Activated naive CD8-positive, alpha-beta T cell treated with anti-CD3 and anti-CD28 coated beads, Interleukin-2, amount 50 U/mL, for 24 hours (primary cell): ENCODE data around the gene KATNBL1.
"Not testable (repeated sequence)": the region's sequence is repeated elsewhere in the genome, so short reads cannot be mapped to it uniquely, and the experiment has no call there.

ENCODE experiments used
- ATAC-seq: fragments of 150-1000 bp; cut with Tn5 transposase; one replicate; pipeline ENCODE4 v1.10.0; 2021
- DNase-seq: peaks from one replicate; pipeline ENCODE4 v3.0.0; 2021
- H3K27ac Mint-ChIP-seq: one replicate; pipeline ENCODE4 v1.8.0; 2021; ENCODE audit warnings: mild to moderate bottlenecking, mixed read lengths
- H3K27me3 Mint-ChIP-seq: one replicate; pipeline ENCODE4 v1.8.0; 2021; ENCODE audit warnings: mixed read lengths
- H3K36me3 Mint-ChIP-seq: one replicate; pipeline ENCODE4 v1.8.0; 2021; ENCODE audit warnings: low read depth, mixed read lengths
- H3K4me1 Mint-ChIP-seq: one replicate; pipeline ENCODE4 v1.8.0; 2021; ENCODE audit warnings: mixed read lengths
- H3K4me3 Mint-ChIP-seq: one replicate; pipeline ENCODE4 v1.8.0; 2021; ENCODE audit warnings: mild to moderate bottlenecking, moderate library complexity, mixed read lengths
- H3K9me3 Mint-ChIP-seq: one replicate; pipeline ENCODE4 v1.8.0; 2021; ENCODE audit warnings: mixed read lengths

The KATNBL1 gene

DNA sequence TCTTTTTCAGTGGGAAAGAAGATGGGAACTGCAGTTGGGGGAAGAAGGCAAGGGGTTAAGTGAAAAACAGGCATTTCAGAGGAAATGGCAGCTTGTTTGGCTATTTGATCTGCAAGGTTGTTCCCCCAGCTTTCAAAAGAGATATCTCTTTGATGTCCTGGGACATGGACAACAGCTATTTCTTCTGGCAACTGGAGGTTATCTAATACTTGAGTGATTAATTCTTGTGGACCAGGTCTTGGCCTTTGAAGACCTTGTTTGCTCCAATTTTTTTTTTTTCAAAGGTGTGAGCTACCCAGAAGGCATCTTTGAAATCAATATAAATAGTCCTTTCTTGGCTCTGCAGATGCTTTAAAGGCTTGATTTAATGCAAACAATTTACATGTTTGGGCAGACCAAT is 51.5 kb downstream of the KATNBL1 start:
- no peaks in the 10 kb centered on the region for H3K27me3 Mint-ChIP-seq
- peaks cover 97% of the 10 kb centered on the region for H3K36me3 Mint-ChIP-seq
- DNase-seq (no peak), ATAC-seq (no peak)
- no peak overlapping the region for H3K4me3 Mint-ChIP-seq
- no peak overlapping the region for H3K27ac Mint-ChIP-seq
- H3K4me1 Mint-ChIP-seq: peaks cover 9% of the 10 kb centered on the region
- peaks cover 53% of the 10 kb centered on the region for H3K9me3 Mint-ChIP-seq

DNA sequence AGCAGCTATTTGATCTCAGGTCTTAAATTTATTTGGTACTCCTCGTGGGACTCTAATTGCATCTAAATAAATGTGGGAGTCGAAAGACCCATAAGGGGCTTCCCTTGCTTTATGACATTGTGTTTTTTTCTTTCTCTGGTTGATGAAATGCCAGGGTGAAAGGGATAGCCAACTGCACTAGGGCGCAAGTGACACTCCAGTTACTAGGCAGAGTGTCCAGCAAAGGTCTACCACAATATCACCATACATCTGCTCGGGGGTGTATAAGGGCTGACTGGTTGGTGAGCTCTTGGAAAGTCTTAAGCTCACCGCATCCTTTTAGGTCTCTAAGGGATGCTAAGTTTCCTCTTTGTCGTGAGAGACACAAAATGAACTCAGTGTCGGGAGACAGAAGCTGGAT is 54.0 kb downstream of the KATNBL1 start:
- peaks cover 85% of the 10 kb centered on the region for H3K36me3 Mint-ChIP-seq
- H3K27me3 Mint-ChIP-seq: no peaks in the 10 kb centered on the region
- H3K27ac Mint-ChIP-seq: no peak overlapping the region
- ATAC-seq (no peak), DNase-seq (no peak)
- no peaks in the 10 kb centered on the region for H3K4me1 Mint-ChIP-seq
- peaks cover 39% of the 10 kb centered on the region for H3K9me3 Mint-ChIP-seq
- no peak overlapping the region for H3K4me3 Mint-ChIP-seq

DNA sequence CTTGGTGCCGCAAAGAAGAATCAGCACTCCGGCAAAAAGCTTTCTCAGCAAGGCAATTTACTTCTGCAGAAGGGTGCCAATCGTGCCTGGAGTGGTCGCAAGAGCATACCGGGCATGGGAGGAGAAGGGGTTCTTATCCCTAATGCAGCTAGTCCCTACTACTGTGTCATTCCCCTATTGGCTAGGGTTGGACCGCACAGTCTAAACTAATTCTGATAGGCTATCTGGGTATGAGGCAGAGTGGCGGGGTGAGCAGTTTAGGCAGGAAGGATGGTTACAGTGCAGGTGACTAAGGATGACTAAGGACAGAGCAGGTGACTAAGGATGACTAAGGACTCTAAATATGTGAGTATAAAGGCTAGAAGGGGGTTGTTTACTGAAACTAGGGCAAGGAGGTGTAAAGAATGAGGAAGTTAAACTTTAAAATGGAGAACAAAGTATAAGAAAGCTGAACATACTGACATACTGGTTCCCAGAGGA is 55.1 kb downstream of the KATNBL1 start:
- H3K4me3 Mint-ChIP-seq: no peak overlapping the region
- DNase-seq: no peak
- H3K9me3 Mint-ChIP-seq: peaks cover 31% of the 10 kb centered on the region
- peak overlapping the region; percentile 66 for H3K27ac Mint-ChIP-seq
- H3K4me1 Mint-ChIP-seq: no peaks in the 10 kb centered on the region
- H3K27me3 Mint-ChIP-seq: no peaks in the 10 kb centered on the region
- peaks cover 84% of the 10 kb centered on the region for H3K36me3 Mint-ChIP-seq
- peak; percentile 72 for ATAC-seq

DNA sequence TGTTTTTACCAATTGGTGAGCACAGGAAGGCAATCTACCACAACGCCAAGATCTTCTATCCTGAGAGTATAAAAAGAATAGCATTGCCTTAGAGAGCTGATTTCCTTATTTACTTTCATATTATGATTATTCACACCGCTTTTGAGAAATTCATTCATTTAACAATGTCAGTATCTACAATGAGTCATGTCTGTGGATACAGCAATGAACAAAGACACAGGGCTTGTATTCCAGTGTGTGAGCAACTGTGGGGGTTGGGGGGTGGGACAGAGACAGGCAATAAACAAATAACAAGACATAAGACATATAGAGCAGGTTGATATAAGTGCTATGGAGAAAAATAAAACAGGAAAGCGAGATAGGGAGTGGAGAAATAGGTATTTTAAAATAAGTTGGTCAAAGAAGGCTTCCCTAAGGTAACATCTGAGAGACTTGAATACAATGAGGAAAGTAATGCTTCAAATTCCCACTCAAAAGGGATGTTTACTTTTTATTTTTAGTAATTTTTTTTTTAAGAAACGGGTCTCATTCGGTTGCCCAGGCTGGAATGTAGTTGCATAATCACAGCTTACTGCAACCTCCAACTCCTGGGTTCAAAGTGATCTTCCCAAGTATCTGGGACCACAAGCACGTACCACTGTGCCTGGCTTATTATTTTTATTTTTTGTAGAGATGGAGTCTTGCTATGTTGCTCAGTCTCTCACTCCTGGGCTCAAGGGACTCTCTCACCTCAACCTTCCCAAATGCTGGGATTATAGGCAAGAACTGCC is 62.3 kb downstream of the KATNBL1 start:
- ATAC-seq (no peak), DNase-seq (no peak)
- no peaks in the 10 kb centered on the region for H3K4me1 Mint-ChIP-seq
- no peak overlapping the region for H3K27ac Mint-ChIP-seq
- H3K4me3 Mint-ChIP-seq: no peak overlapping the region
- H3K27me3 Mint-ChIP-seq: no peaks in the 10 kb centered on the region
- peaks cover 35% of the 10 kb centered on the region for H3K36me3 Mint-ChIP-seq
- H3K9me3 Mint-ChIP-seq: no peaks in the 10 kb centered on the region

DNA sequence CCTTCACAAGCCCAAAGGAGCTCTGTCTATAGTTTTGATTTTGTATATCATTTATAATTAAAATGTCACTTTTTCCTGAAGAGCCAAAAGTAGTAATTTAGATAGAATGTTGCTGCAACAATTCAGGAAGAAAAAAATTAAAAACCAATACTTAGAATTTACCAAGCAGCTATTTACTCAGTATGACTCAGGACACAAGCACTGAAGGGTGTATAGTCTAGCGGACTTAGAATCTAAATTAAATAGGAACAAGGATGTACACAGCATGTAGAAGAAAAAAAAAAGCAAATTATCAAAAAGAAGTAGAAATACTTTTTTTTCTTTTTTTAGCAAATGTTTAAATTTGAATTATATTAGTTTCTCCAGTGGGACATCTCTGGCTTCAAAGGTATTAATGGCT is 76.4 kb downstream of the KATNBL1 start:
- Mint-ChIP-seq H3K9me3 (no peaks in the 10 kb centered on the region), H3K27ac (no peak overlapping the region), H3K4me3 (no peak overlapping the region), H3K27me3 (no peaks in the 10 kb centered on the region), H3K4me1 (no peaks in the 10 kb centered on the region), H3K36me3 (peaks cover 4% of the 10 kb centered on the region)
- ATAC-seq (no peak), DNase-seq (no peak)

DNA sequence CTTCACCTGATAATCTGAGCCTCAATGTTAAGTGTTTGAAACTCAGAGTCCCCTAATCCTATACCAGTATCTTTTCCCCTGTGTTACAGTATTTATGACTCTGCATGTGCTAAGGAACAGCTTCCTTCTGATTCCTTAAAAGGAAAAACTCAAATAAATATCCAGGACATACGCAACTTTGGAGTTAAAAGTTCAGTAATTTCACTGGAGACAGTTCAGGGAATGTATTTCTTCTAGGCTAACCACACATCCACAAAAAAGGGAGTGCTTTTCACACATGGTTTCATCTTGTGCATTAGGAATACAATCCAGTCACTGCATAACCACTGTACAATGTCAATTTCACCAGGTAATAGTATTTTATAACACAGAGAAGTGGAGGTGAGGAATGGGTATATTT is 77.0 kb downstream of the KATNBL1 start:
- Mint-ChIP-seq H3K27ac (no peak overlapping the region), H3K4me1 (no peaks in the 10 kb centered on the region), H3K27me3 (no peaks in the 10 kb centered on the region), H3K36me3 (peaks cover 2% of the 10 kb centered on the region), H3K9me3 (no peaks in the 10 kb centered on the region), H3K4me3 (no peak overlapping the region)
- no peak for ATAC-seq
- DNase-seq: no peak

DNA sequence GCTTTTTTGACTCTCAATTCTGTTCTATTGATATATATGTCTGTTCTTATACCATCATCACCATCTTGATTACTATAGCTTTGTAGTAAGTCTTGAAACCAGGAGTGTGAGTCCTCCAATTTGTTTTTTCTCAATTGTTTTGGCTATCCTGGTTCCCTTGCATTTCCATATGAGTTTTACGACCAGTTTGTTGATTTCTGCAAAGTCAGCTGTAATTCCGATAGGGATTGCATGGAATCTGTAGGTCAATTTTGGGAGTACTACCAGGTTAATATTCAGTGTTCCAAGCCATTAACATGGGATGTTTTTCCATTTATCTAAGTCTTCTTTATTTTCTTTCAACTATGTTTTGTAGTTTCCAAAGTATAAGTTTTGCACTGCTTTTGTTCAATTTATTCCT is 81.0 kb downstream of the KATNBL1 start:
- ATAC-seq: no peak

DNA sequence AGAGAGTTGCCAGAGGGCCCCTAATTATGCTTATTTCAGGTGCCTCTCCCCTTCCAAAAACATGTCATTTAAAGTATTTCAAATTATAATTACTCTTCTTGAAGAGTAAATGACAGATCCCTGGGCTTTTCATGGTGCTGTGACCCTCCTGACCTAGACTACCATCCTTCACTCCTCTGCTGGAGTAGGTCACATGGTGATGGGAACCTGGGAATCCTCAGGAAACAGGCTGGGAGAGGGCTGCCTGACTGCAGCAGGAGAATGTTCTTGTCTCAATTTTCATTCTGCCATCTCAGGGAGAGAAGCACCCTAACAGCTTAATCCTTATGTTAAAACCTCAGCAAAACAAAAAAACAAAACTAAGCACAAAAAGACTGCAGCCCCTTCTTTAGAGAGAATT is 83.4 kb downstream of the KATNBL1 start:
- H3K4me3 Mint-ChIP-seq: no peak overlapping the region
- no peaks in the 10 kb centered on the region for H3K4me1 Mint-ChIP-seq
- no peak for ATAC-seq
- H3K27me3 Mint-ChIP-seq: peaks cover 6% of the 10 kb centered on the region
- H3K9me3 Mint-ChIP-seq: peaks cover 4% of the 10 kb centered on the region
- no peak overlapping the region for H3K27ac Mint-ChIP-seq
- no peak for DNase-seq
- H3K36me3 Mint-ChIP-seq: no peaks in the 10 kb centered on the region

More for the DNA sequence above, 81.0 kb downstream of the KATNBL1 start:
- Mint-ChIP-seq H3K27ac (no peak overlapping the region), H3K9me3 (peaks cover 4% of the 10 kb centered on the region), H3K27me3 (no peaks in the 10 kb centered on the region), H3K4me3 (no peak overlapping the region), H3K36me3 (no peaks in the 10 kb centered on the region), H3K4me1 (no peaks in the 10 kb centered on the region)
- DNase-seq: no peak

DNA sequence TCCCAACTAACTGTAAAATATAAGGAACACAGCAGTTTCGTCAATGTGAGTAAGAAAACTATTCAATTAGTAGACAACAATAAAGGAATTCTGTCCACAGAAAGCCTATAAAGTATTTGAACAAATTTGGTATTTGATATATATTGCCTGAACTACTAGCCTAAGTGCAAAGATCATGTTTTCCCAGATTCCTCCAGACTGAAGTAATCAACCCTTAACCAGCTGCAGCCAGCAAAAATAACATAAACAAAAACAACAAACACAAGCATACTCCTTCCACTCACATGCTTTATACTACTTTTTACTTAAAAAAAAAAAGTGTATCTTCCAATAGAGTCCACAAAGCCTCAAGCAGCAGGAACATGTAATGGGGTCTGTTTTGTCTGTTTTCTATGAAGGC is 84.0 kb downstream of the KATNBL1 start:
- no peaks in the 10 kb centered on the region for H3K4me1 Mint-ChIP-seq

DNA sequence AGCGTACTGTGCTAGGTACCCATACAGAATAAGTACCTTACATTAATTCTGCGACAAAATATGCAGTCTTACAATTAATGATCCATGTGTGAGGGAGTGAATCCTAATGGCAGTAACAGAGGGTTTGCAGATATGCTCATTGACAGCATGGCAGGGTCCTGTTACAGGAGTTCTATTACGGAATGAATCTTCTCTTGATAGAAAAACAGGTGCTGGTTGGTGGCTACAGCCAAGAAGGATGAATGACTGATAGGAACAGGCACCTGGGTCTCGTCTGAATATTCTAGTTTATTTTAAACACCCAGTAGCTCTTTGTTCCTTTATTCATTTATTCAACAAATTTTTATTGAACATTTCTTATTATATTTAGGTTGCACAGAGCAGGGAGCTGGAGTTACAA is 85.2 kb downstream of the KATNBL1 start:
- DNase-seq (no peak), ATAC-seq (no peak)
- H3K4me3 Mint-ChIP-seq: no peak overlapping the region
- H3K4me1 Mint-ChIP-seq: no peaks in the 10 kb centered on the region
- peaks cover 4% of the 10 kb centered on the region for H3K9me3 Mint-ChIP-seq
- H3K27me3 Mint-ChIP-seq: peaks cover 10% of the 10 kb centered on the region
- H3K36me3 Mint-ChIP-seq: no peaks in the 10 kb centered on the region
- no peak overlapping the region for H3K27ac Mint-ChIP-seq

More for the DNA sequence above, 84.0 kb downstream of the KATNBL1 start:
- Mint-ChIP-seq H3K4me3 (no peak overlapping the region), H3K9me3 (peaks cover 4% of the 10 kb centered on the region), H3K27me3 (peaks cover 6% of the 10 kb centered on the region), H3K36me3 (no peaks in the 10 kb centered on the region), H3K27ac (no peak overlapping the region)
- no peak for ATAC-seq
- DNase-seq: no peak

DNA sequence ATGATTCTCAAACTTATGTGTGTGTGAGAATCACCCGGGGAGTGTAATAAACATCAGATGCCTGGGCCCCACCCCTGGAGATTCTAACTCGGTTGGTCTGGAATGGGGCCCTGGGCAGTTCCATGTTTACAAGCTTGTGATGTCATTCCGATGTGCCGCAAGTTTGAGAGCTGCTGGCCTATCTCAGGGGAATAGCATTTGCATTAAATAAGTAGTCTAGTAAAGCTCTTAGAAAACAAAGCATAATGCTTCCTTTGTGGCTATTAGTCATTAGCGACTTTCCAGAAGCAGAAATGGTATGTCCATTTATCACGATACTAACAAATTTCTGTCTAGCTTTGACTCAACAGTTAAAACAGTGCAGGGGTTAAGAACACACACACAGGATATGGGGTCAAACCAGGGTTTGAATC is 87.1 kb downstream of the KATNBL1 start:
- ATAC-seq (no peak), DNase-seq (no peak)
- no peaks in the 10 kb centered on the region for H3K4me1 Mint-ChIP-seq
- H3K36me3 Mint-ChIP-seq: no peaks in the 10 kb centered on the region
- peaks cover 15% of the 10 kb centered on the region for H3K27me3 Mint-ChIP-seq
- H3K27ac Mint-ChIP-seq: no peak overlapping the region
- no peak overlapping the region for H3K4me3 Mint-ChIP-seq
- peaks cover 4% of the 10 kb centered on the region for H3K9me3 Mint-ChIP-seq

DNA sequence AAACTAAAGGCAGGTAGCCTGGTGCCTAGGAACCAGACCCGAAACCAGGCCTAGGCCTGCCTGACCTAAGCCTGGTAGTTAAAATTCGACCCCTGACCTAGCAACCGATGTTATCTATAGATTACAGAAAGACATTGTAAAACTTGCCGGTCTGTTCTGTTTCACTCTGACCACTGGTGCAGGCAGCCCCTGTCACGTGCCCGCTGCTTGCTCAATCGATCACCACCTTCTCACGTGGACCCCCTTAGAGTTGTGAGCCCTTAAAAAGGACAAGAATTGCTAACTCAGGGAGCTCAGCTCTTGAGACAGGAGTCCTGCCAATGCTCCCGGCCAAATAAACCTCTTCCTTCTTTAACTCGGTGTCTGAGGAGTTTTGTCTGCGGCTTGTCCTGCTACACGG is 88.1 kb downstream of the KATNBL1 start:
- ATAC-seq, H3K4me3 Mint-ChIP-seq, H3K27ac Mint-ChIP-seq, DNase-seq, H3K4me1 Mint-ChIP-seq, H3K36me3 Mint-ChIP-seq, H3K9me3 Mint-ChIP-seq: not testable (repeated sequence)
- peaks cover 23% of the 10 kb centered on the region for H3K27me3 Mint-ChIP-seq

DNA sequence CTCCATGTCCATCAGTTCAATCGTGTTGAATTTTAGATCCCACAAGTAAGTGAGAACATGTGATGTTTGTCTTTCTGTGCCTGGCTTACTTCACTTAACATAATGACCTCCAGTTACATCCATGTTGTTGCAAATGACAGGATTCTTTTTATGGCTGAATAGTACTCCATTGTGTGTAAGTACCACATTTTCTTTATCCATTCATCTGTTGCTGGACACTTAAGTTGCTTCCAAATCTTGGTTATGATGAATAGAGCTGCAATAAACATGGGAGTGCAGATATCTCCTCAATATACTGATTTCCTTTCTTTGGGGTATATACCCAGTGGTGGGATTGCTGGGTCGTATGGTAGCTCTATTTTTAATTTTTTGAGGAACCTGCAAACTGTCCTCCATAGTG is 89.5 kb downstream of the KATNBL1 start:
- not testable (repeated sequence) for H3K4me1 Mint-ChIP-seq, H3K36me3 Mint-ChIP-seq, H3K4me3 Mint-ChIP-seq, H3K27ac Mint-ChIP-seq, DNase-seq, H3K9me3 Mint-ChIP-seq, ATAC-seq
- peaks cover 23% of the 10 kb centered on the region for H3K27me3 Mint-ChIP-seq

DNA sequence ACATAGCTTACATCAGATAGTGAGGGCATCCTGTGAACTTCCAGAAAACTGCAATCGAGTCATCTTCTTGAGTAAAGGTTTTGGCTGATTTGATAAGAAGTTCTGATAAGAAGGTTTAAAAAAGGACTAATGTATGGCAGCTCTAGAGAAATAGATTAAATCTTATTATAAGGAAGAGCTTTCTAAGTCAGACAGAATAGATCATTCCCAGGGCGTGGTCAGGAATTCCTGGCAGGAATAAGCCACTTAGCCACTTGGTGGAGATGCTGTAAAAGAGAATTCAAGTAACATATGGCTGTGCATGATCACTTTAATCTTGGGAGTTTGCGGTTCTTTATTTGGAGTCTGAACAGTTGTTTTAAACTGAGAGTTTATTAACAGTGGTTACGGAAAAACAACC is 90.6 kb downstream of the KATNBL1 start:
- H3K27me3 Mint-ChIP-seq: peaks cover 23% of the 10 kb centered on the region
- no peak for DNase-seq
- ATAC-seq: no peak
- H3K9me3 Mint-ChIP-seq: no peaks in the 10 kb centered on the region
- no peak overlapping the region for H3K27ac Mint-ChIP-seq
- H3K4me1 Mint-ChIP-seq: no peaks in the 10 kb centered on the region
- no peak overlapping the region for H3K4me3 Mint-ChIP-seq
- H3K36me3 Mint-ChIP-seq: no peaks in the 10 kb centered on the region

DNA sequence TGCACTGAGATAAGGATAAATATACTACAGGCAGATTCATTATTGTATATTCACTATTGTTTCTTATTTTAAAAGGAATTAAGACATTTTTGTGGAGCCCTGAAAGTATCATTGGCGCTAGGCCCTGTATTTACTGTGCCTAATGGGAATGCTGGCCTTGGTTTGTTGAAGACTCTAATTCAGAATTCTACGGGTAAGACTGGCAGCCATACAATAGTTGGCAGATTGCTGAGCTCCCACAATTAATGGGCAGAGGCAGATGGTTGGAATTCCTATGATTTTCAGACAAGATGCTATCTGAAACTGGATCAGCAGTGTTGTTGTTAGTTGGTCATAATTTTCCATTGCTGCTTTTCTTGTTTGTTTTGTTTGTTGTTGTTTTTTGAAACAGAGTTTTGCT is 93.3 kb downstream of the KATNBL1 start:
- no peak overlapping the region for H3K4me3 Mint-ChIP-seq
- no peaks in the 10 kb centered on the region for H3K4me1 Mint-ChIP-seq
- H3K27me3 Mint-ChIP-seq: peaks cover 17% of the 10 kb centered on the region
- no peak for DNase-seq
- H3K36me3 Mint-ChIP-seq: no peaks in the 10 kb centered on the region
- H3K9me3 Mint-ChIP-seq: no peaks in the 10 kb centered on the region
- ATAC-seq: no peak
- no peak overlapping the region for H3K27ac Mint-ChIP-seq

DNA sequence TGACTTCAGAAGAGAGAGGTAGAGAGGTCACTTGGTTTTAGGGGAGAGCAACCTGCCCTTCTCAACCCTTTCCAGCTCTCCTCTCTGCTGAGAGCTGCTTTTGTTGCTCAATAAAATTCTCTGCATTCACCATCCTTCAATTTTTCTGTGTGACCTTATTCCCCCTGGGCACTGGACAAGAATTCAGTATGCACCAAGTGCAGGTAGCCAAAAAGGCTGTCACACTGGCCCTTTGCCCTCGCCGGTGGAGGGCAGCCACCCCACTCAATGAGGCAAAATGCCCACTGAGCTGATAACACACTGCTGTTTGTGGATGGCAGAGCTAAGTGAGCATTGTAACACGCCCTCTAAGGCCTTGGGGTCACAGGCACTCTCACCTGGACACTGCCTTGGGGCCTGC is 95.2 kb downstream of the KATNBL1 start:
- DNase-seq (no peak), ATAC-seq (no peak)
- Mint-ChIP-seq H3K9me3 (no peaks in the 10 kb centered on the region), H3K4me1 (no peaks in the 10 kb centered on the region), H3K36me3 (no peaks in the 10 kb centered on the region), H3K27ac (no peak overlapping the region), H3K4me3 (no peak overlapping the region), H3K27me3 (peaks cover 13% of the 10 kb centered on the region)
